ENCODE results near the gene KIAA0753. TPM values are rescaled to one million over a fixed set of nuclear protein-coding genes. Genes with fewer than 3 reads are reported as not detected.

The KIAA0753 gene
- total and polyA plus RNA-seq, 10 of the 15 experiments (the other 5 are each of a cell fraction or from before 2014, with no cell fraction given) = 2.2 to 15.2 (median 7.7) TPM

DNA sequence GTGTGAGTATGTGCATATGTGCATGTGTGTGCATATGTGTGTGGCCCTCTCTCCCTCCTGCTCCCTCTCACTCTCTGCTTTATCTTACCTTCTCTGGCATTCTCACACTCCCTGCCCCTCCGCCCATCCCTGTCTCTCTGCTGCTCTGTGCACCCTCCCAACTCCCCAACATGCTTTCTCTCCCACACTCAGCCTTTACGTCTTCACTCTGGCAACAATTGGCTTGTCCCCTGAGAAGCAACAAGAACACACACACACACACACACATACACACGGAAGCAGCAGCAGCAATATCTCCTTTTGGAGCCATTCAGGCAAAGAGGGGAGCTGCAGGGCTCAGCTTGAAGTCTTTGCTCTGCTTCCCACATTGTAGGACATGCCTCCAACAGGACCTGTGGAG is 112.0 kb downstream of the KIAA0753 start (continued):
- TF ChIP-seq PKNOX1 (IDR thresholded peaks at IDR 0.05) = no peak
- TF ChIP-seq ZNF24 (IDR thresholded peaks at IDR 0.05) = no peak
- no peak for TF ChIP-seq RB1 (IDR thresholded peaks at IDR 0.05; ENCODE audit: borderline replicate concordance)
- TF ChIP-seq ASH2L (IDR thresholded peaks at IDR 0.05; ENCODE audit: borderline replicate concordance, low read depth) = no peak
- TF ChIP-seq NRF1 (conservative IDR thresholded peaks at IDR 0.05; ENCODE audit: low read depth, low read length) = no peak
- TF ChIP-seq CHD2 (IDR thresholded peaks at IDR 0.05; ENCODE audit: borderline replicate concordance, low read depth, low read length) = no peak
- TF ChIP-seq, protein P1, sequence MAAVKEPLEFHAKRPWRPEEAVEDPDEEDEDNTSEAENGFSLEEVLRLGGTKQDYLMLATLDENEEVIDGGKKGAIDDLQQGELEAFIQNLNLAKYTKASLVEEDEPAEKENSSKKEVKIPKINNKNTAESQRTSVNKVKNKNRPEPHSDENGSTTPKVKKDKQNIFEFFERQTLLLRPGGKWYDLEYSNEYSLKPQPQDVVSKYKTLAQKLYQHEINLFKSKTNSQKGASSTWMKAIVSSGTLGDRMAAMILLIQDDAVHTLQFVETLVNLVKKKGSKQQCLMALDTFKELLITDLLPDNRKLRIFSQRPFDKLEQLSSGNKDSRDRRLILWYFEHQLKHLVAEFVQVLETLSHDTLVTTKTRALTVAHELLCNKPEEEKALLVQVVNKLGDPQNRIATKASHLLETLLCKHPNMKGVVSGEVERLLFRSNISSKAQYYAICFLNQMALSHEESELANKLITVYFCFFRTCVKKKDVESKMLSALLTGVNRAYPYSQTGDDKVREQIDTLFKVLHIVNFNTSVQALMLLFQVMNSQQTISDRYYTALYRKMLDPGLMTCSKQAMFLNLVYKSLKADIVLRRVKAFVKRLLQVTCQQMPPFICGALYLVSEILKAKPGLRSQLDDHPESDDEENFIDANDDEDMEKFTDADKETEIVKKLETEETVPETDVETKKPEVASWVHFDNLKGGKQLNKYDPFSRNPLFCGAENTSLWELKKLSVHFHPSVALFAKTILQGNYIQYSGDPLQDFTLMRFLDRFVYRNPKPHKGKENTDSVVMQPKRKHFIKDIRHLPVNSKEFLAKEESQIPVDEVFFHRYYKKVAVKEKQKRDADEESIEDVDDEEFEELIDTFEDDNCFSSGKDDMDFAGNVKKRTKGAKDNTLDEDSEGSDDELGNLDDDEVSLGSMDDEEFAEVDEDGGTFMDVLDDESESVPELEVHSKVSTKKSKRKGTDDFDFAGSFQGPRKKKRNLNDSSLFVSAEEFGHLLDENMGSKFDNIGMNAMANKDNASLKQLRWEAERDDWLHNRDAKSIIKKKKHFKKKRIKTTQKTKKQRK (IDR thresholded peaks at IDR 0.05; ENCODE audit: low read depth, low read length) = no peak

Small RNA genes within 50 kb of the gene (microRNA-seq; reads per million reads assigned to microRNA genes)
- not detected for gene MIR4520-1
- not detected for gene MIR4520-2

Small RNA genes within 50 kb of the gene (small RNA-seq; reads per million reads assigned to genes)
- gene MIR4520-1 (not detected), gene RNA5SP435 (0.16 reads per million)

Other genes starting within 250 kb of the KIAA0753 start
Only the 7 nearest of the 10 such genes appear.
- gene PITPNM3, start 84.2 kb downstream of the KIAA0753 start, total RNA-seq (2014; rRNA removed) = 0.16 and 0.17 TPM in 2 replicates
- gene PITPNM3, start 84.2 kb downstream of the KIAA0753 start, total RNA-seq (2014; rRNA removed; fragmentation: Illumina TruSeq; extraction: Trizol) = 0.14 and 0.22 TPM in 2 replicates
- gene PITPNM3, start 84.2 kb downstream of the KIAA0753 start, total RNA-seq (2021) = 0.21 and 0.49 TPM in 2 replicates
- gene PITPNM3, start 84.2 kb downstream of the KIAA0753 start, polyA plus RNA-seq (2011; rRNA removed) = 0.16 and 0.27 TPM in 2 replicates
- 0.08 and 0.15 TPM in 2 replicates for gene PITPNM3, start 84.2 kb downstream of the KIAA0753 start, polyA plus RNA-seq (2014; fragmentation: Illumina TruSeq; extraction: Trizol)
- gene PITPNM3, start 84.2 kb downstream of the KIAA0753 start, polyA plus RNA-seq (2014; fragmentation: Nextera tagmentation; extraction: Ambion mirVana) = under 1 TPM in 1 of 2 experiments, not detected in 1; 0.02 TPM
- gene PITPNM3, start 84.2 kb downstream of the KIAA0753 start, polyA plus RNA-seq (2014; rRNA removed) = 0.19 and 0.47 TPM in 2 replicates
- gene PITPNM3, start 84.2 kb downstream of the KIAA0753 start, polyA plus RNA-seq (2016; fragmentation: Nextera tagmentation; extraction: Ambion mirVana) = under 1 TPM; 0.19 to 0.33 TPM
- gene TXNDC17, start 349 bp upstream of the KIAA0753 start, total RNA-seq (2014; rRNA removed) = 123 and 124 TPM in 2 replicates
- 149 and 175 TPM in 2 replicates for gene TXNDC17, start 349 bp upstream of the KIAA0753 start, total RNA-seq (2014; rRNA removed; fragmentation: Illumina TruSeq; extraction: Trizol)
- gene TXNDC17, start 349 bp upstream of the KIAA0753 start, total RNA-seq (2021) = 129 and 142 TPM in 2 replicates
- gene TXNDC17, start 349 bp upstream of the KIAA0753 start, polyA plus RNA-seq (2011; rRNA removed) = 236 and 346 TPM in 2 replicates
- 85.4 and 178 TPM in 2 replicates for gene TXNDC17, start 349 bp upstream of the KIAA0753 start, polyA plus RNA-seq (2014; fragmentation: Illumina TruSeq; extraction: Trizol)
- 100 to 1,000 TPM; 933 to 957 TPM for gene TXNDC17, start 349 bp upstream of the KIAA0753 start, polyA plus RNA-seq (2014; fragmentation: Nextera tagmentation; extraction: Ambion mirVana)
- 191 and 195 TPM in 2 replicates for gene TXNDC17, start 349 bp upstream of the KIAA0753 start, polyA plus RNA-seq (2014; rRNA removed)
- 100 to 1,000 TPM; 667 to 694 TPM for gene TXNDC17, start 349 bp upstream of the KIAA0753 start, polyA plus RNA-seq (2016; fragmentation: Nextera tagmentation; extraction: Ambion mirVana)
- gene MED31, start 10.9 kb upstream of the KIAA0753 start, total RNA-seq (2014; rRNA removed) = 14.4 and 17.7 TPM in 2 replicates
- 14.9 and 16.4 TPM in 2 replicates for gene MED31, start 10.9 kb upstream of the KIAA0753 start, total RNA-seq (2014; rRNA removed; fragmentation: Illumina TruSeq; extraction: Trizol)
- gene MED31, start 10.9 kb upstream of the KIAA0753 start, total RNA-seq (2021) = 16.8 and 17.7 TPM in 2 replicates
- gene MED31, start 10.9 kb upstream of the KIAA0753 start, polyA plus RNA-seq (2011; rRNA removed) = 43.9 and 64.6 TPM in 2 replicates
- 16.7 and 32.6 TPM in 2 replicates for gene MED31, start 10.9 kb upstream of the KIAA0753 start, polyA plus RNA-seq (2014; fragmentation: Illumina TruSeq; extraction: Trizol)
- gene MED31, start 10.9 kb upstream of the KIAA0753 start, polyA plus RNA-seq (2014; fragmentation: Nextera tagmentation; extraction: Ambion mirVana) = 10 to 100 TPM; 46.1 to 51.1 TPM
- 22.2 and 25.3 TPM in 2 replicates for gene MED31, start 10.9 kb upstream of the KIAA0753 start, polyA plus RNA-seq (2014; rRNA removed)
- gene MED31, start 10.9 kb upstream of the KIAA0753 start, polyA plus RNA-seq (2016; fragmentation: Nextera tagmentation; extraction: Ambion mirVana) = 10 to 100 TPM; 70.7 to 71.1 TPM
- gene C17orf100, start 11.1 kb upstream of the KIAA0753 start, total RNA-seq (2014; rRNA removed) = 1.2 and 1.6 TPM in 2 replicates
- gene C17orf100, start 11.1 kb upstream of the KIAA0753 start, total RNA-seq (2014; rRNA removed; fragmentation: Illumina TruSeq; extraction: Trizol) = 1.3 and 1.6 TPM in 2 replicates
- 2.1 and 3.2 TPM in 2 replicates for gene C17orf100, start 11.1 kb upstream of the KIAA0753 start, total RNA-seq (2021)
- 1.5 and 1.6 TPM in 2 replicates for gene C17orf100, start 11.1 kb upstream of the KIAA0753 start, polyA plus RNA-seq (2011; rRNA removed)
- gene C17orf100, start 11.1 kb upstream of the KIAA0753 start, polyA plus RNA-seq (2014; fragmentation: Illumina TruSeq; extraction: Trizol) = 2.2 and 2.7 TPM in 2 replicates
- 1 to 10 TPM in 1 of 2 experiments, under 1 TPM in 1; 0.84 to 1.5 TPM for gene C17orf100, start 11.1 kb upstream of the KIAA0753 start, polyA plus RNA-seq (2014; fragmentation: Nextera tagmentation; extraction: Ambion mirVana)
- gene C17orf100, start 11.1 kb upstream of the KIAA0753 start, polyA plus RNA-seq (2014; rRNA removed) = 3.9 and 4.2 TPM in 2 replicates
- 1 to 10 TPM; 4.1 to 4.7 TPM for gene C17orf100, start 11.1 kb upstream of the KIAA0753 start, polyA plus RNA-seq (2016; fragmentation: Nextera tagmentation; extraction: Ambion mirVana)
- not detected in 2 replicates for gene SLC13A5, start 72.7 kb upstream of the KIAA0753 start, total RNA-seq (2014; rRNA removed)
- gene SLC13A5, start 72.7 kb upstream of the KIAA0753 start, total RNA-seq (2014; rRNA removed; fragmentation: Illumina TruSeq; extraction: Trizol) = not detected in 2 replicates
- gene SLC13A5, start 72.7 kb upstream of the KIAA0753 start, total RNA-seq (2021) = 0.23 TPM in 1 of 2 replicates, not detected in the other
- not detected in 2 replicates for gene SLC13A5, start 72.7 kb upstream of the KIAA0753 start, polyA plus RNA-seq (2011; rRNA removed)
- not detected in 2 replicates for gene SLC13A5, start 72.7 kb upstream of the KIAA0753 start, polyA plus RNA-seq (2014; fragmentation: Illumina TruSeq; extraction: Trizol)
- gene SLC13A5, start 72.7 kb upstream of the KIAA0753 start, polyA plus RNA-seq (2014; fragmentation: Nextera tagmentation; extraction: Ambion mirVana) = not detected
- gene SLC13A5, start 72.7 kb upstream of the KIAA0753 start, polyA plus RNA-seq (2014; rRNA removed) = not detected in 2 replicates
- not detected for gene SLC13A5, start 72.7 kb upstream of the KIAA0753 start, polyA plus RNA-seq (2016; fragmentation: Nextera tagmentation; extraction: Ambion mirVana)
- gene XAF1, start 115.3 kb upstream of the KIAA0753 start, total RNA-seq (2014; rRNA removed) = 48.9 and 58.3 TPM in 2 replicates
- 58.1 and 71.7 TPM in 2 replicates for gene XAF1, start 115.3 kb upstream of the KIAA0753 start, total RNA-seq (2014; rRNA removed; fragmentation: Illumina TruSeq; extraction: Trizol)
- 43.7 and 49.0 TPM in 2 replicates for gene XAF1, start 115.3 kb upstream of the KIAA0753 start, total RNA-seq (2021)
- gene XAF1, start 115.3 kb upstream of the KIAA0753 start, polyA plus RNA-seq (2011; rRNA removed) = 50.0 and 56.3 TPM in 2 replicates
- gene XAF1, start 115.3 kb upstream of the KIAA0753 start, polyA plus RNA-seq (2014; fragmentation: Illumina TruSeq; extraction: Trizol) = 59.1 and 73.2 TPM in 2 replicates
- 10 to 100 TPM; 16.3 to 25.0 TPM for gene XAF1, start 115.3 kb upstream of the KIAA0753 start, polyA plus RNA-seq (2014; fragmentation: Nextera tagmentation; extraction: Ambion mirVana)
- 39.2 and 40.3 TPM in 2 replicates for gene XAF1, start 115.3 kb upstream of the KIAA0753 start, polyA plus RNA-seq (2014; rRNA removed)
- 10 to 100 TPM; 19.6 to 23.3 TPM for gene XAF1, start 115.3 kb upstream of the KIAA0753 start, polyA plus RNA-seq (2016; fragmentation: Nextera tagmentation; extraction: Ambion mirVana)
- gene FBXO39, start 135.5 kb upstream of the KIAA0753 start, total RNA-seq (2014; rRNA removed) = 0.11 TPM in 1 of 2 replicates, not detected in the other
- 0.18 TPM in 1 of 2 replicates, not detected in the other for gene FBXO39, start 135.5 kb upstream of the KIAA0753 start, total RNA-seq (2014; rRNA removed; fragmentation: Illumina TruSeq; extraction: Trizol)
- not detected in 2 replicates for gene FBXO39, start 135.5 kb upstream of the KIAA0753 start, total RNA-seq (2021)
- gene FBXO39, start 135.5 kb upstream of the KIAA0753 start, polyA plus RNA-seq (2011; rRNA removed) = 0.62 and 0.65 TPM in 2 replicates
- gene FBXO39, start 135.5 kb upstream of the KIAA0753 start, polyA plus RNA-seq (2014; fragmentation: Illumina TruSeq; extraction: Trizol) = 0.13 TPM in 1 of 2 replicates, not detected in the other
- under 1 TPM in 1 of 2 experiments, not detected in 1; 0.05 TPM for gene FBXO39, start 135.5 kb upstream of the KIAA0753 start, polyA plus RNA-seq (2014; fragmentation: Nextera tagmentation; extraction: Ambion mirVana)
- 0.15 TPM in 1 of 2 replicates, not detected in the other for gene FBXO39, start 135.5 kb upstream of the KIAA0753 start, polyA plus RNA-seq (2014; rRNA removed)
- gene FBXO39, start 135.5 kb upstream of the KIAA0753 start, polyA plus RNA-seq (2016; fragmentation: Nextera tagmentation; extraction: Ambion mirVana) = not detected